Lung (tissue), 13 donors: Measurements from ENCODE around the gene MLF2. TPM values are rescaled to one million over a fixed set of nuclear protein-coding genes. Genes with fewer than 3 reads are reported as not detected.

Experiments
- ATAC-seq: fragments of 200-7000 bp; cut with Tn5 transposase; one replicate; pipeline ENCODE4 v1.9.1; 2020; ENCODE audit warnings: moderate number of reproducible peaks; ENCODE audit not compliant: insufficient read depth, low FRiP score
- DNase-seq, 3 donors: peaks; one replicate each; pipeline ENCODE4 v3.0.0-alpha.2; 2013 to 2017
- H3K27ac ChIP-seq, 2 donors: one replicate each; pipeline ENCODE4 v1.5.1; 2013; ENCODE audit warnings: mild to moderate bottlenecking in 2 of 2, moderate library complexity in 2 of 2, control low read depth in 1 of 2, inconsistent platforms in 1 of 2, low read depth in 1 of 2, low read length in 1 of 2
- H3K27me3 ChIP-seq, 3 donors: one replicate each; pipeline ENCODE4 v1.5.1; 2013; ENCODE audit warnings: low read length in 2 of 3; ENCODE audit not compliant: control insufficient read depth in 3 of 3, insufficient read depth in 3 of 3
- H3K36me3 ChIP-seq, 4 donors: one replicate each; pipeline ENCODE4 v1.5.1; 2013; ENCODE audit warnings: low read length in 4 of 4, mild to moderate bottlenecking in 1 of 4, moderate library complexity in 1 of 4; ENCODE audit not compliant: control insufficient read depth in 4 of 4, insufficient read depth in 4 of 4
- H3K4me1 ChIP-seq, 5 donors: one replicate each; pipeline ENCODE4 v1.5.1; 2013; ENCODE audit warnings: low read length in 5 of 5, mild to moderate bottlenecking in 2 of 5, moderate library complexity in 1 of 5; ENCODE audit not compliant: control insufficient read depth in 5 of 5, insufficient read depth in 5 of 5
- H3K4me3 ChIP-seq: one replicate; pipeline ENCODE4 v1.5.1; 2013; ENCODE audit warnings: mild to moderate bottlenecking, control low read depth, moderate library complexity
- H3K9ac ChIP-seq, 2 donors: one replicate each; pipeline ENCODE4 v1.5.1; 2013; ENCODE audit warnings: low read length in 2 of 2, control low read depth in 1 of 2; ENCODE audit not compliant: insufficient read depth in 1 of 2
- H3K9me3 ChIP-seq, 4 donors: one replicate each; pipeline ENCODE4 v1.5.1; 2013; ENCODE audit warnings: low read length in 3 of 4, mild to moderate bottlenecking in 1 of 4, moderate library complexity in 1 of 4; ENCODE audit not compliant: control insufficient read depth in 4 of 4, insufficient read depth in 3 of 4
- CTCF ChIP-seq: IDR thresholded peaks from 2 replicates; pipeline ENCODE4 v1.5.1; 2012; ENCODE audit warnings: mild to moderate bottlenecking; ENCODE audit errors: control extremely low read depth, extremely low read depth
- WGBS, 2 donors: extraction: QIAGEN DNeasy Blood & Tissue Kit; methylation state at CpG; one replicate each; pipeline ENCODE4 v1.1.7; 2013; 5-methylcytosine and 5-hydroxymethylcytosine counted together
- polyA plus RNA-seq, 2 donors: library from polyadenylated mRNA; stranded (reverse); fragments of 200-250 nt; gene quantifications; one replicate each; pipeline ENCODE4 v1.2.1, GENCODE V29; 2013
- small RNA-seq: library from RNA; depleted of rRNA; stranded (forward); fragments of <200 nt; gene quantifications from one replicate; pipeline ENCODE3, GENCODE V24; 2014; ENCODE audit warnings: low replicate concordance
- total RNA-seq, 2 donors: library from RNA; depleted of rRNA in 1 of 2; stranded (reverse); fragments of >200 nt in 1 of 2; gene quantifications; one replicate each; pipeline ENCODE4 v1.2.1, GENCODE V29; 2014 to 2021
- donor health status: control.
- donor health status: control.
- donor health status: Bipolar disorder and iron deficiency.
- donor health status: healthy.
- donor health status: DM: yes; HTN: yes; CAD: no.

Gene MLF2
- total and polyA plus RNA-seq, 4 donors: 95.9 to 171 (median 164) TPM

DNA sequence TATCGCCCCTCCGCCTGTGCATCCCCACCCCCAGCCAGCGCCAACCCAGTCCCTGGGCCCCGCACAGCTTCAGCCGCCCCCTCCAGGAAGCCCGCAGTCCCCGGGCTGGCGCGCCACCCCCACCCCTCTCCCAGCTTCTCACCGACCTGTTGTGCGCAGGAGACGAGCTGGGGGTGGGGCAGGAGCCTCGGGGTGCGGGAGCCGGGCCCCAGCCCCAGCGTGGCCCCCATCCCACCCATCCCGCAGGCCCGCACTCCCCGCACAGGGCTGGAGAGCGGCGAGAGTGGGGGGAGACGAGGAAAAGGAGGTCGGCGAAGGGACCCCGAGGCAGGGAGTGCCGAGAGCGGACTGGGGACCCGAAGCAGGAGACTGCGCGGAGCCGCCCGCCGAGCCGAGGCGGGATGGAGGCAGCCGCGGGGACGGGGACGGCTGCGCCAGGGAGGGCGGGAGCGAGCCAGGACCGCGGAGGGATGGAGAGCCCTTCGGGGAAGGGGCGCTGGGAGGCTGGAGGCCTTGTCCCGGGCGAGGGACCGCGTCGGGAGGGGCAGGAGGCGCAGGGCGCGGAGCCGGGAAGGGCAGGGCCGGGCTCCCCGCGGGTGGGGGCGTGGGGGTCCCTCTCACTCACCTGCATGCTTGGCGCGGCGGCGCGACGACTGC is 52.8 kb downstream of the MLF2 start:
- no peak for TF ChIP-seq CTCF
- H3K27ac ChIP-seq: no peak overlapping the region
- DNase-seq: peak; percentile 29 to 42 (median 32)

GRCh38 chr12:6699259-6699988 is 53.5 kb downstream of the MLF2 start:
- WGBS, 2 donors: 19 to 24% methylated on average over 13 to 16 of the region's 16 CpGs
- peaks cover 0 to 31% (median 26%) of the 10 kb centered on the region in 3 donors for H3K27me3 ChIP-seq
- ATAC-seq (no peak), DNase-seq (peak in 1 of 3 donors; percentile 31)
- H3K36me3 ChIP-seq: no peaks in the 10 kb centered on the region
- H3K9me3 ChIP-seq: peaks cover 0 to 6% (median 0%) of the 10 kb centered on the region in 4 donors
- peaks cover 0 to 11% (median 6%) of the 10 kb centered on the region in 5 donors for H3K4me1 ChIP-seq
- H3K27ac ChIP-seq: no peak overlapping the region
- no peak overlapping the region for H3K9ac ChIP-seq
- TF ChIP-seq CTCF: no peak
- H3K4me3 ChIP-seq: no peak overlapping the region

More for the DNA sequence above, 52.8 kb downstream of the MLF2 start:
- peak overlapping the region in 1 of 2 donors; percentile 25 for H3K9ac ChIP-seq
- no peak for ATAC-seq
- H3K9me3 ChIP-seq: peaks cover 0 to 6% (median 0%) of the 10 kb centered on the region in 4 donors
- peaks cover 0 to 11% (median 6%) of the 10 kb centered on the region in 5 donors for H3K4me1 ChIP-seq
- peak overlapping the region; percentile 1 for H3K4me3 ChIP-seq
- H3K27me3 ChIP-seq: peaks cover 0 to 32% (median 27%) of the 10 kb centered on the region in 3 donors
- H3K36me3 ChIP-seq: no peaks in the 10 kb centered on the region
- 1 to 2% methylated on average over 55 to 65 of the region's 65 CpGs for WGBS, 2 donors

- WGBS, 2 donors: 62 to 66% methylated on average over 8 of the region's 8 CpGs
Observed at GRCh38 chr12:6698352-6699046, 54.4 kb downstream of the MLF2 start.

More at GRCh38 chr12:6698352-6699046, 54.4 kb downstream of the MLF2 start:
- ATAC-seq (no peak), DNase-seq (no peak)
- Histone ChIP-seq H3K9me3 (peaks cover 0 to 3% (median 0%) of the 10 kb centered on the region in 4 donors), H3K27me3 (peaks cover 0 to 25% (median 24%) of the 10 kb centered on the region in 3 donors), H3K4me3 (no peak overlapping the region), H3K9ac (no peak overlapping the region), H3K4me1 (peaks cover 0 to 12% (median 6%) of the 10 kb centered on the region in 5 donors), H3K27ac (no peak overlapping the region), H3K36me3 (no peaks in the 10 kb centered on the region)
- TF ChIP-seq CTCF: no peak

Small RNA genes lying within 50 kb of the gene (small RNA-seq; reads per million reads assigned to genes)
- gene RNU6-781P: not detected

Other genes with a start within 250 kb of the MLF2 start
- gene GAPDH, start 218.6 kb downstream of the MLF2 start, total RNA-seq: 1,000 to 10,000 TPM in 1 of 2 donors, 100 to 1,000 TPM in 1; 843 to 1,983 TPM
- 1,000 to 10,000 TPM; 1,405 to 3,540 TPM for gene GAPDH, start 218.6 kb downstream of the MLF2 start, polyA plus RNA-seq
- 10 to 100 TPM; 10.0 to 25.1 TPM for gene IFFO1, start 197.1 kb downstream of the MLF2 start, total RNA-seq
- gene IFFO1, start 197.1 kb downstream of the MLF2 start, polyA plus RNA-seq: 10 to 100 TPM; 24.4 to 26.7 TPM
- 10 to 100 TPM in 1 of 2 donors, 1 to 10 TPM in 1; 7.9 to 36.0 TPM for gene NOP2, start 184.8 kb downstream of the MLF2 start, total RNA-seq
- 10 to 100 TPM; 30.7 to 37.6 TPM for gene NOP2, start 184.8 kb downstream of the MLF2 start, polyA plus RNA-seq
- gene CHD4, start 145.8 kb downstream of the MLF2 start, total RNA-seq: 100 to 1,000 TPM; 198 TPM
- 100 to 1,000 TPM in 1 of 2 donors, 10 to 100 TPM in 1; 82.0 to 182 TPM for gene CHD4, start 145.8 kb downstream of the MLF2 start, polyA plus RNA-seq
- 1 to 10 TPM; 1.9 to 2.8 TPM for gene LPAR5, start 117.2 kb downstream of the MLF2 start, total RNA-seq
- 1 to 10 TPM in 1 of 2 donors, under 1 TPM in 1; 0.51 to 1.2 TPM for gene LPAR5, start 117.2 kb downstream of the MLF2 start, polyA plus RNA-seq
- gene ACRBP, start 105.7 kb downstream of the MLF2 start, total RNA-seq: 1 to 10 TPM; 1.6 to 6.1 TPM
- 1 to 10 TPM in 1 of 2 donors, under 1 TPM in 1; 0.93 to 8.7 TPM for gene ACRBP, start 105.7 kb downstream of the MLF2 start, polyA plus RNA-seq
- 10 to 100 TPM; 22.4 to 74.3 TPM for gene ING4, start 90.0 kb downstream of the MLF2 start, total RNA-seq
- gene ING4, start 90.0 kb downstream of the MLF2 start, polyA plus RNA-seq: 10 to 100 TPM; 20.3 to 31.7 TPM
- 10 to 100 TPM; 29.2 to 50.8 TPM for gene ZNF384, start 63.8 kb downstream of the MLF2 start, total RNA-seq
- gene ZNF384, start 63.8 kb downstream of the MLF2 start, polyA plus RNA-seq: 10 to 100 TPM; 29.0 to 34.4 TPM
- 1 to 10 TPM in 1 of 2 donors, under 1 TPM in 1; 0.25 to 1.4 TPM for gene PIANP, start 52.3 kb downstream of the MLF2 start, total RNA-seq
- gene PIANP, start 52.3 kb downstream of the MLF2 start, polyA plus RNA-seq: under 1 TPM; 0.23 to 0.37 TPM
- 10 to 100 TPM; 40.1 to 74.7 TPM for gene COPS7A, start 29.1 kb downstream of the MLF2 start, total RNA-seq
- gene COPS7A, start 29.1 kb downstream of the MLF2 start, polyA plus RNA-seq: 10 to 100 TPM; 53.4 to 69.0 TPM
- 100 to 1,000 TPM in 1 of 2 donors, 10 to 100 TPM in 1; 65.6 to 301 TPM for gene PTMS, start 13.2 kb upstream of the MLF2 start, total RNA-seq
- gene PTMS, start 13.2 kb upstream of the MLF2 start, polyA plus RNA-seq: 100 to 1,000 TPM; 196 to 801 TPM
- gene LAG3, start 19.4 kb upstream of the MLF2 start, total RNA-seq: 1 to 10 TPM in 1 of 2 donors, under 1 TPM in 1; 0.82 to 1.7 TPM
- gene LAG3, start 19.4 kb upstream of the MLF2 start, polyA plus RNA-seq: 1 to 10 TPM; 1.2 to 1.7 TPM
- 10 to 100 TPM; 60.6 to 83.7 TPM for gene CD4, start 36.4 kb upstream of the MLF2 start, total RNA-seq
- 10 to 100 TPM; 20.6 to 45.5 TPM for gene CD4, start 36.4 kb upstream of the MLF2 start, polyA plus RNA-seq
- 10 to 100 TPM; 23.4 to 36.0 TPM for gene GPR162, start 68.7 kb upstream of the MLF2 start, total RNA-seq
- 10 to 100 TPM; 22.8 to 24.6 TPM for gene GPR162, start 68.7 kb upstream of the MLF2 start, polyA plus RNA-seq
- 10 to 100 TPM; 16.1 to 23.3 TPM for gene P3H3, start 75.3 kb upstream of the MLF2 start, total RNA-seq
- 10 to 100 TPM in 1 of 2 donors, 1 to 10 TPM in 1; 9.3 to 12.2 TPM for gene P3H3, start 75.3 kb upstream of the MLF2 start, polyA plus RNA-seq
- 1 to 10 TPM; 1.3 to 3.3 TPM for gene GNB3, start 87.8 kb upstream of the MLF2 start, total RNA-seq
- 1 to 10 TPM; 1.2 to 2.0 TPM for gene GNB3, start 87.8 kb upstream of the MLF2 start, polyA plus RNA-seq
- 1 to 10 TPM; 1.3 to 3.5 TPM for gene CDCA3, start 98.1 kb upstream of the MLF2 start, total RNA-seq
- gene CDCA3, start 98.1 kb upstream of the MLF2 start, polyA plus RNA-seq: 1 to 10 TPM; 2.2 to 4.1 TPM
- gene USP5, start 99.0 kb upstream of the MLF2 start, total RNA-seq: 10 to 100 TPM; 35.3 to 92.1 TPM
- 10 to 100 TPM; 24.8 to 38.1 TPM for gene USP5, start 99.0 kb upstream of the MLF2 start, polyA plus RNA-seq
- gene TPI1, start 114.4 kb upstream of the MLF2 start, total RNA-seq: 100 to 1,000 TPM; 256 to 507 TPM
- gene TPI1, start 114.4 kb upstream of the MLF2 start, polyA plus RNA-seq: 1,000 to 10,000 TPM in 1 of 2 donors, 100 to 1,000 TPM in 1; 362 to 1,097 TPM
- 10 to 100 TPM; 25.3 to 37.5 TPM for gene SPSB2, start 120.2 kb upstream of the MLF2 start, total RNA-seq
- 10 to 100 TPM; 21.0 to 39.8 TPM for gene SPSB2, start 120.2 kb upstream of the MLF2 start, polyA plus RNA-seq
- gene LRRC23, start 151.7 kb upstream of the MLF2 start, total RNA-seq: 10 to 100 TPM; 48.7 to 61.0 TPM
- 10 to 100 TPM; 29.6 to 35.5 TPM for gene LRRC23, start 151.7 kb upstream of the MLF2 start, polyA plus RNA-seq
- 10 to 100 TPM; 14.4 to 41.9 TPM for gene ENO2, start 161.4 kb upstream of the MLF2 start, total RNA-seq
- 10 to 100 TPM; 26.8 to 34.8 TPM for gene ENO2, start 161.4 kb upstream of the MLF2 start, polyA plus RNA-seq
- 100 to 1,000 TPM in 1 of 2 donors, 10 to 100 TPM in 1; 72.1 to 113 TPM for gene ATN1, start 174.8 kb upstream of the MLF2 start, total RNA-seq
- gene ATN1, start 174.8 kb upstream of the MLF2 start, polyA plus RNA-seq: 10 to 100 TPM; 63.5 to 87.5 TPM
- not detected for gene RNU7-1, start 190.7 kb upstream of the MLF2 start, total RNA-seq
- not detected for gene RNU7-1, start 190.7 kb upstream of the MLF2 start, polyA plus RNA-seq
- 100 to 1,000 TPM in 1 of 2 donors, 10 to 100 TPM in 1; 92.9 to 196 TPM for gene C12orf57, start 190.9 kb upstream of the MLF2 start, total RNA-seq
- 100 to 1,000 TPM; 370 to 437 TPM for gene C12orf57, start 190.9 kb upstream of the MLF2 start, polyA plus RNA-seq
- 100 to 1,000 TPM in 1 of 2 donors, 10 to 100 TPM in 1; 38.2 to 140 TPM for gene PTPN6, start 198.2 kb upstream of the MLF2 start, total RNA-seq
- gene PTPN6, start 198.2 kb upstream of the MLF2 start, polyA plus RNA-seq: 100 to 1,000 TPM; 201 to 222 TPM
- 100 to 1,000 TPM; 103 to 154 TPM for gene PHB2, start 217.5 kb upstream of the MLF2 start, total RNA-seq
- 100 to 1,000 TPM; 129 to 149 TPM for gene PHB2, start 217.5 kb upstream of the MLF2 start, polyA plus RNA-seq
- 10 to 100 TPM; 25.2 to 56.3 TPM for gene EMG1, start 217.8 kb upstream of the MLF2 start, total RNA-seq
- gene EMG1, start 217.8 kb upstream of the MLF2 start, polyA plus RNA-seq: 10 to 100 TPM; 38.6 to 42.0 TPM